Neutrophil (primary cell): ENCODE measurements around the gene ARHGEF6.

Experiments used
- H3K27ac ChIP-seq: fragments of 200-600 bp; sonication (generic); 2 replicates; pipeline ENCODE4 v1.5.1; 2016; ENCODE audit warnings: mild to moderate bottlenecking, moderate library complexity
- H3K27me3 ChIP-seq: fragments of 200-600 bp; sonication (generic); 2 replicates; pipeline ENCODE4 v1.6.0; 2016; ENCODE audit warnings: mild to moderate bottlenecking
- H3K36me3 ChIP-seq: fragments of 200-600 bp; sonication (generic); 2 replicates; pipeline ENCODE4 v1.5.1; 2017
- H3K4me1 ChIP-seq, 2 experiments: fragments of 200-600 bp in 1 of 2; sonication (generic) in 1 of 2; 1 replicate in 1 of 2; 2 replicates in 1 of 2; pipeline versions ENCODE4 v1.5.1 to v1.6.1; 2013 to 2016; ENCODE audit warnings: low read depth in 1 of 2, low read length in 1 of 2, mild to moderate bottlenecking in 1 of 2, moderate library complexity in 1 of 2; ENCODE audit not compliant: control insufficient read depth in 1 of 2, insufficient read depth in 1 of 2
- H3K4me3 ChIP-seq, 2 experiments: fragments of 200-600 bp in 1 of 2; sonication (generic) in 1 of 2; 1 replicate in 1 of 2; 2 replicates in 1 of 2; pipeline ENCODE4 v1.5.1; 2013 to 2016; ENCODE audit warnings: low read depth in 1 of 2, low read length in 1 of 2, mild to moderate bottlenecking in 1 of 2, moderate library complexity in 1 of 2
- H3K9me3 ChIP-seq: fragments of 200-600 bp; sonication (generic); 2 replicates; pipeline ENCODE4 v1.5.1; 2016
- TF ChIP-seq, protein P1 (sequence below): fragments of 200-600 bp; sonication (generic); IDR thresholded peaks from 2 replicates; pipeline ENCODE4 v1.5.1; 2016; ENCODE audit warnings: antibody characterized with exemption

ARHGEF6 gene

DNA sequence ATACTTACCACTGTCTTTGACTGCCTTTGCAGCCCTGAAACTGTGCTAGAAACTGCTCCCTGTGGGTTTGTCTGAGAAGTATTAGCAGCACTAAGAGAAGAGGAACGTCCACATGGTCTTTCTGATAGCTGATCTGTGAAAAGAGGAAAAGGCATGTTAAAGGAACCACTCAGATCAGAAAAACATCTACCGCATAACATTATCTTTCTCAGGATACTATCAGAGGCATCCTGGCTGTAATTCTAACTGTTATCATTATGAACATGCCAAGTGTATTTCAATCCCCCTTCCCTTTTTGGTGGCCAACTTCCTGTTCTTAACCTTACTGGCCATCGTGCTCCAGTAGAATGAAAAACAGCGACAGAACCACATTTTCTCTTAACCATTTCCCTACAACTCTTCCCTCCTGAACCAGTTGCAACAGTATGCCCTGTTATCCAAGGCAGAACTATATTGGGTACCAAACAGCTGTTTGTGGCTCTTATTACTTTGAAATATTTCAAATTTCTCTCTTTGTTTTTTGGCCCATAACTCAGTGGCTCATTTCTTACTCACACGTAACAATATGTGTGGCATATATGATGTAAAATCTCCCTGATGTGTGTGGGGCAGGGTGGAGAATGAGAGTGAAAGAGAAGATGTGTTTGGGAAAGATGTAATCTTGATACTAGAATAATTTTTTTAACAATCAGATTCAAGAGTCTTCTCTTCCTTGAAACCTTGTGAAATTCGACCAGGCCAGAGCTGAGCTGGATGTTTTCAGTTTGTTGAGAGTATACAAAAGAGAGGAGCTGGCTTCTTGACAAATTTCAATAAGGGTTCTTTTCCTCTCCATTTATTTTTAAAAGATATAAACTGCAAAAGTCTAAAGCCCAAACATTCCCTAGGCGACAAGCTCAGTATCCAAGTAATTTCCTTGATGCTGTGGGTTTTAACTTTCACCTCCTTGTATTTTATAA lies 35.2 kb downstream of the ARHGEF6 start:
- TF ChIP-seq, protein P1, sequence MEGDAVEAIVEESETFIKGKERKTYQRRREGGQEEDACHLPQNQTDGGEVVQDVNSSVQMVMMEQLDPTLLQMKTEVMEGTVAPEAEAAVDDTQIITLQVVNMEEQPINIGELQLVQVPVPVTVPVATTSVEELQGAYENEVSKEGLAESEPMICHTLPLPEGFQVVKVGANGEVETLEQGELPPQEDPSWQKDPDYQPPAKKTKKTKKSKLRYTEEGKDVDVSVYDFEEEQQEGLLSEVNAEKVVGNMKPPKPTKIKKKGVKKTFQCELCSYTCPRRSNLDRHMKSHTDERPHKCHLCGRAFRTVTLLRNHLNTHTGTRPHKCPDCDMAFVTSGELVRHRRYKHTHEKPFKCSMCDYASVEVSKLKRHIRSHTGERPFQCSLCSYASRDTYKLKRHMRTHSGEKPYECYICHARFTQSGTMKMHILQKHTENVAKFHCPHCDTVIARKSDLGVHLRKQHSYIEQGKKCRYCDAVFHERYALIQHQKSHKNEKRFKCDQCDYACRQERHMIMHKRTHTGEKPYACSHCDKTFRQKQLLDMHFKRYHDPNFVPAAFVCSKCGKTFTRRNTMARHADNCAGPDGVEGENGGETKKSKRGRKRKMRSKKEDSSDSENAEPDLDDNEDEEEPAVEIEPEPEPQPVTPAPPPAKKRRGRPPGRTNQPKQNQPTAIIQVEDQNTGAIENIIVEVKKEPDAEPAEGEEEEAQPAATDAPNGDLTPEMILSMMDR: no peak
- H3K4me3 ChIP-seq: peak overlapping the region in 1 of 2 experiments; percentile 12
- H3K9me3 ChIP-seq: no peaks in the 10 kb centered on the region
- peaks cover 40 to 42% of the 10 kb centered on the region in 2 experiments for H3K4me1 ChIP-seq
- H3K27ac ChIP-seq: peak overlapping the region; percentile 90
- H3K27me3 ChIP-seq: no peaks in the 10 kb centered on the region
- H3K36me3 ChIP-seq: peaks cover 8% of the 10 kb centered on the region

DNA sequence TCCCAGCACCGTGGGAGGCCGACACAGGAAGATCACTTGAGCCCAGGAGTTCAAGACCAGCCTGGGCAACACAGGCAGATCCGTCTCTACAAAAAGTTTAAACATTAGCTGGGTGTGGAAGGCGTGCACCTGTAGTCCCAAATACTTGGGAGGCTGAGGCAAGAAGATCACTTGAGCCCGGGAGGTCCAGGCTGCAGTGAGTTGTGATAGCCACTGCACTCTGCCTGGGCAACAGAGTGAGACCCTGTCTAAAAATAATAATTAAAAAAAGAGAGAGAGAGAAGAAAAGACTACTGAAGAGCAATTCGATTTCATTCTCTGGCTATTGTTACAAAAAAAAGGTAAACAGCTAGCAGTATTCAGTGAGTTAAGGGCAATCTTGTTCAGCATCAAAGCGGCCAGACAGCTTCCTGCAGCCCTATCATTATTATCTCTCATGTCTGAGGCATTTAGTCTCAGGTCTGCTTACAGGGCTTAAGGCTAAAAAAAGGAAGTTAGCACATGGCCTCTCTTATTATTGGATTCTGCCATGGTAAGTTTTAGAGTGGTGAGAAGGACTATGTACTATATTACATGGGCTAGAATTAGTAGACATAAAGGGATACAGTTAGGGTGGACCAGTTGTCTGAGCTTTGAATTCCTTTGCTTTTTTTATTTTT lies 37.9 kb downstream of the ARHGEF6 start:
- Histone ChIP-seq H3K9me3 (no peaks in the 10 kb centered on the region), H3K4me1 (peaks cover 33 to 34% of the 10 kb centered on the region in 2 experiments), H3K27ac (no peak overlapping the region), H3K4me3 (no peak overlapping the region), H3K27me3 (no peaks in the 10 kb centered on the region), H3K36me3 (peaks cover 13% of the 10 kb centered on the region)
- TF ChIP-seq, protein P1: no peak

DNA sequence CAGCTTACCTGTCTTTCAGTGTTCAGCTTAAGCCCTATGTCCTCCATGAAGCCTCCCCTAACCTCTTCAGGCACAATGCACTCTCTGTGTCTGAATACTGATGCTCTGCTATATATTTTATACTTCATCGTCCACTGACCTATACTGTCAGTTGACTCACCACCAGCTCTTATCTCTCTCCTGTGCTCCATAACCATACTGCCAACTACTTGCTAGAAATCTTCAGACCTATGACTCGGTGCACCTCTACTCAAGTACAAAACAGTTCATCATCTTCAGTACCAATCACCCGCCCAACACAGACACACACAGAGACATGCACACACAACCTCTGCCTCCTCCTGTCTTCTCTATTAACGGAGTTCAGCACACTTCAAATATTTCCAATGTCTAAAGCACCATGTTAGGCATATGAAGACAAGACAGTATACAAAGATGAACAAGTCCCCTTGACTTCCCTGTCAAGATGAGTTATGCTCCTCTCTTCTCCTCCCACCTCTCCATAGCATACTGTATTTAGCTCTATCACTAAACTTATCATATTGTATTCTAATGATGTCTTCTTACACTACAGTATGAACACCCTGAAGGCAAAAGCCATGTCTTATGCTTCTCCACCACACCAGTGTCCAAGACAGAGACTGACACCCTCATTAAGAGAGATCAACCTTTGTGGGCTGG lies 42.5 kb downstream of the ARHGEF6 start:
- no peaks in the 10 kb centered on the region for H3K9me3 ChIP-seq
- TF ChIP-seq, protein P1: no peak
- no peaks in the 10 kb centered on the region for H3K4me1 ChIP-seq
- no peaks in the 10 kb centered on the region for H3K27me3 ChIP-seq
- H3K27ac ChIP-seq: no peak overlapping the region
- H3K4me3 ChIP-seq: no peak overlapping the region
- peaks cover 20% of the 10 kb centered on the region for H3K36me3 ChIP-seq

DNA sequence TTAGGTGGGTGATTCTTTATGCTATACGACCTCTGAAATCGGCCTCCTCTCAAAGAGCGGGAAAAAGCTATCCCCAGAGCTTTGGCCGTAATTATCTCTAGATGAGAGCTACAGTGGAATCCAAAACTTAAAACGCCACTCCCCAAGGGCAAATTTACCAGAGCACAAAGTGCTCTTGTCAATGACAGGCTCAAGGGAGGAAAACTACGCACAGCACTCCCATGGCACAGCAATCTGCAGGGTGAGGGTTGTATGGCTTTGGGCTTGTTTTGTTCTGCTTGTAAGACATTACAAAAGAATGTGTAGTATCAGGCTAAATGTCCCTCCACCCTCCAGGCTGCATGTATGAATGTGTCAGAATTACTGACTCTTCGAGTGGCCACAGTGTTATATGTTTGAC lies 44.0 kb downstream of the ARHGEF6 start:
- TF ChIP-seq, protein P1: no peak
- Histone ChIP-seq H3K27ac (no peak overlapping the region), H3K9me3 (no peaks in the 10 kb centered on the region), H3K4me3 (no peak overlapping the region), H3K27me3 (no peaks in the 10 kb centered on the region), H3K36me3 (peaks cover 18% of the 10 kb centered on the region), H3K4me1 (no peaks in the 10 kb centered on the region)

DNA sequence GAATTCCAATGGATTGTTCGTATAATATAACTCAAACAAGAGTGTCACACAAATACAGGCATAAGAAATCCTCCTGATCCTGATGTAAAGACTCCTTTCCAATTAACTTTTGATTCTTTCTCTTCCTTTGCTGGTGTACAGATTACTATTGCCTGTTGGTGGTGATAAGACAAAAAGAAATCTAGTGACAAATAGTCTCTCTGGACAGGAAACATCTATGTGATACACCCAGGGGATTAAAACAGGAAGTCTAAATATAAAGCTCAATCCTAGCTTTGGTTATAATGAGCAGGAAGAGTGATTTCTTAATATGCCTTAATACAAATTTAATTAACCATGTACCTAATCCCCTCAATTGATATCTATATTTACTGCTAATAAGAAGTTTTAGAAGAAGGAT lies 45.1 kb downstream of the ARHGEF6 start:
- no peaks in the 10 kb centered on the region for H3K4me1 ChIP-seq
- H3K4me3 ChIP-seq: no peak overlapping the region
- no peaks in the 10 kb centered on the region for H3K9me3 ChIP-seq
- H3K27ac ChIP-seq: no peak overlapping the region
- TF ChIP-seq, protein P1: no peak
- H3K36me3 ChIP-seq: peaks cover 26% of the 10 kb centered on the region
- H3K27me3 ChIP-seq: no peaks in the 10 kb centered on the region
